Measurements from ENCODE around the gene IL1F10.

Gene IL1F10, protein sequence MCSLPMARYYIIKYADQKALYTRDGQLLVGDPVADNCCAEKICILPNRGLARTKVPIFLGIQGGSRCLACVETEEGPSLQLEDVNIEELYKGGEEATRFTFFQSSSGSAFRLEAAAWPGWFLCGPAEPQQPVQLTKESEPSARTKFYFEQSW

GRCh38 chr2:113067681-113068080 lies at the start of gene IL1F10:
Gene IL1F10 (plus strand): TSS chr2:113067970. CDS start chr2:113072739, 4,769 bp downstream.
- DNase-seq: no peak

DNA sequence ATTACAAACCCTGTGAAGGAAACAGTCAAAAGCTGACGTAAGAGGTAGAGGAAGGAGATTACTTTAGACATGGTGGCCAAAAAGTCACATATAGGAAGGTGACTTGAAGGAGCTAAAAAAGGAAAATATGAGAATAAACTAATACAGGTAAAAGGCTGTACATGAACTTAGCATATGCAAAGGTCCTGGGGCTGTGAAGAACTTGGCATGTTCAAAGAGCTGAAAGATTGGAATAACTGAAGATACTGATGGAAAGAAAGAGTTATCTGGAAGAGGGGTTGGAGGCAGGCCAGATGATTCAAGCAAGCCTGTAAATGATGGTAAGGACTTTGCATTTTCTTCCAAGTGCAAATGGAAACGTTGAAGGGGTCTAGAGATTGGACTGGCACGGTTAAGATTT lies 49.3 kb upstream of the IL1F10 start:
- no peak for DNase-seq

- no peak for DNase-seq
Measured at GRCh38 chr2:113021312-113021711, 46.5 kb upstream of the IL1F10 start.

DNA sequence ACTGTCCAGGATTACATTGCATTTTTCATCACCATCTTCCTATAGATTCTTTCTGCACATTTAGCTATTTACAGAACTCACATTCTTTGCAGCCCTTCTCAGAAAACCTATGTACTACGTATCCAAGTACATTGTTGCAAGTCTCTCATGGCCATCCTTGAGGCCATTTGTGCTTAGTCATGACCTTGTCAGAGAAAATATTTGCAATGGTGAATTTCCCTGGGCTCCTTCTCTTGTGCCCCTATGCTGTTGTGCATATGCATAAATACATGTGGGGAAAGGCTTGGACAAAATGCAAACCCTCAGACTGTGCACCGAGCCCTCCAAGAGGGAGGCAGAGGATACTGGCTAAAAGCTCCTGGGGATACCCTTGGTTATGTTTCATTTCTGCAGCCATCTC lies 43.0 kb upstream of the IL1F10 start:
- DNase-seq: no peak

DNA sequence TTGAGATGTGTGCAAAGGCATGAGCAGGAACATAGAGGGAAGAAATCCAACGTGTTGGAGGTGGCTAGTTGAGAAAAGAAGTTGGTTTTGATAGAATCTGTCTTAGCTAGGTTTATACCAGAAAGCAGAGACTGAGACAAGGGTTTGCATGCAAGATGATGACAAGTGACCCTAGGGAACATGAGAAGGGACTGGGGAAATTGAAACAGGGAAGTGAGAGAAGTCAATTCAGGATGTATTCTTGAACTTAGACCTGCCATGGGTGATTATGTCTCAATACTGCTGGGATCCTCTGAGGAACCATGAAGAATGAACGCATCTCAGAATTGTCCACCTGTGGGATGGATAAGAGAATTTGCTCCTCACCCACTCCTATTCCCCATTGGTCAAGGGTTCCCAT lies 42.0 kb upstream of the IL1F10 start:
- DNase-seq: no peak

GRCh38 chr2:113027691-113028090 lies 40.1 kb upstream of the IL1F10 start:
- no peak for DNase-seq

GRCh38 chr2:113028112-113028511 lies 39.7 kb upstream of the IL1F10 start:
- DNase-seq: no peak

DNA sequence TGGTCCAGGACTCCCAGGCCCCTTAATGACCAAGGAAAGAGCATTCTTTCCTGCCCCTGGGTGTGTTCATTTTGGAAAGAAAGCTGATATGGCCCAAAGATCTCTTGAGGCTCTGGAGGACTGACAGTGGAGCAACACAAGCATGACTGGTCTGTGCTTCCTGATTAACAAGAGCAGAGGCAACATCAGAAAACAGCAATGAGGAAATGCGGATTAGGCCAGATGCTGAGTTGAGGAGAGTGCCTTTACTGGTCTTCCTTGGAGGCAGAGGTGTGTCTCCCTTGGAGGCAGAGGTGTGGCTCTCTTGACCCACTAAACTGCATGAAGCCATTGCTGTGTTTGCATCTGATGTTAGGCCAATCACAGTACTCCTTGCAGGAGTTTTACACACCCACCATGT lies 35.0 kb upstream of the IL1F10 start:
- no peak for DNase-seq

DNA sequence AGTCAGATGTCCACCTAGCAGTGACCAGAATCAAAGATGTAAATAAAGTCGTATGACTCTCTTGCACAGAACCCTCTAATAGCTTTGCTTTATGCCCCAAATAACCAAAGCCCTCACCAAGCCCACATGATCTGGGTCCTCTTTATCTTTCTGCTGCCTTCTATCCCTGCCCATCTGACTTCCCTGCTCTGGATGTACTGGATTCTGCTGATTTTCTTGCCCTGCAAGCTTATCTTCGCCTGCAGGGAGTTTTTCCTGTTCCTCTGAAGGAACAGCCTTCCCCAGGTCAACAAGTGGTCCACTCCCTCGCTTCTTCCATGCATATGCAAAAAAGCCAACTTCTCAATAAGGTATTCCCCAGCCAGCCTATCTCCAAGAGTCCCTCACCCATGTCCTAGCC lies 33.8 kb upstream of the IL1F10 start:
- DNase-seq: no peak

DNA sequence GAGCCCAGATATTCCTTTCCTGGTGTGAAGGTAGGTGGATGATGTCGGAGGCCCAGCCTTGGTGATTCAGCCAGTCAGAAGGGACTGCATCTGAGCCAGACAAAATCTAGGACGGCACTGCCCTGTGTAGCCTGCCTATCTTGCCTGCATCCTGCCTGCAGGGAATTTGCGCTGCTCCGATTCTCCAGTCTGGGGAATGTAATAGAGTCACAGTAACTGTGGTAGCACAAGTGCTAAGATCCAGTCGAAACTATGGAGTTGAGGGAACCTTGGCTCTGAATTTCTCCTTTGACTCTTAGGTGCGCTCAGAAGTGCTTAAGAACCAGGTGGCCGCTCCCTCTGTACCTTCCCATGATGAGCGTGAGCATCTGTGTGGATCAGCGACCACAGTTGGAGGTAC lies 31.0 kb upstream of the IL1F10 start:
- no peak for DNase-seq

DNA sequence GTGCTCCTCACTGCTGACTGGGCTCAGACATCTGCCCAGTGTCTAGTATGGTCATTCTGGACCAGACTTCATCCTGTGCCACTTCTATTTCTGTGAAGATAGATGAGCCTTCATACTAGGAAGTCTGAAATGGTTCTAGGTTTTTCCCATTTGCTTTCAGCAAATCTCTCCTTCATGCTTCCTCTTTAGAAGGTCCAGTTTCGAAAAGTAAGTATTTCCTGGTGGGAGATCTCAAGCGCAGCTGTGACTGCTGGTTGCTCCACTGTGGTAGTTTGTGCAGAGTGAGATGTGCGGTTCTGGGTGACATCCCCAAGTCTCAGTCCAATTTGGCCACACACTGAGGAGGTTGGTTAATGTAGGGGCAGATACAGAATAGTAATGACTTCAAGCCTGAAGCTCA lies 29.5 kb upstream of the IL1F10 start:
- DNase-seq: no peak

GRCh38 chr2:113039158-113039557 lies 28.6 kb upstream of the IL1F10 start:
- DNase-seq: no peak

GRCh38 chr2:113039719-113040118 lies 28.1 kb upstream of the IL1F10 start:
- no peak for DNase-seq

DNA sequence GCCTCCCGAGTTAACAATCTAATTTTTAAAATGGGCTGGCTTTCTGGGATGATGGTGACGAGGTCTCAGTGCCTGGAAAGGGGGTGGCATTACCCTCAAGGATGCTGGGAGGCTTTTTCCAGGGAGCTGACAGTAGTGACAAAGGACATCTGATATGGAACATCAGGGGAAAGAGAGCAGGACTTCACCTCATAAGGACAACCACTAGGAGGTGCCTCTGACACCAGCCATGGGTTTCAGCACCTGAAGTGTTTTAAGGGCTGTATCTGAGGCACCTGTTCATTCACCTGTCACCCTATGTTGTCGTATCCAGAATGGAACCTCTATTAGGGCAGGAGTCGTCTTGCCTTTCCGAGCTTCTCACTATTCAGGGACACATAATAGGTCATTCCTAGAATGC lies 25.9 kb upstream of the IL1F10 start:
- no peak for DNase-seq

DNA sequence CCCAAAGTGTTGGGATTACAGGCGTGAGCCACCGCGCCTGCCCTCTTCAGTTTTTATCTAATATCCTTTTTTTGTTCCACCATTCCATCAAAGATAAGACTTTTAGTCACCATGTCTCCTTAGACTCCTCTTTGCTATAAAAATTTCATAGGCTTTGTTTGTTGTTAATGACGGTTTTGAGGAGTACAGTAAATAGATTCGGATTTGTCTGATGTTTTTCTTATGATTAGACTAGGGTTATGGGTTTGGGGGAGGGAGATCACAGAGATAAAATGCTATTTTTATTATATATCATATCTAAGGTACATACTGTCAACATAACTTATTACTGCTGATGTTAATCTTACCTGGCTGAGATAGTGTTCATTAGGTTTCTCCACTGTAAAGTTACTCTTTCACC lies 21.3 kb upstream of the IL1F10 start:
- DNase-seq: no peak

DNA sequence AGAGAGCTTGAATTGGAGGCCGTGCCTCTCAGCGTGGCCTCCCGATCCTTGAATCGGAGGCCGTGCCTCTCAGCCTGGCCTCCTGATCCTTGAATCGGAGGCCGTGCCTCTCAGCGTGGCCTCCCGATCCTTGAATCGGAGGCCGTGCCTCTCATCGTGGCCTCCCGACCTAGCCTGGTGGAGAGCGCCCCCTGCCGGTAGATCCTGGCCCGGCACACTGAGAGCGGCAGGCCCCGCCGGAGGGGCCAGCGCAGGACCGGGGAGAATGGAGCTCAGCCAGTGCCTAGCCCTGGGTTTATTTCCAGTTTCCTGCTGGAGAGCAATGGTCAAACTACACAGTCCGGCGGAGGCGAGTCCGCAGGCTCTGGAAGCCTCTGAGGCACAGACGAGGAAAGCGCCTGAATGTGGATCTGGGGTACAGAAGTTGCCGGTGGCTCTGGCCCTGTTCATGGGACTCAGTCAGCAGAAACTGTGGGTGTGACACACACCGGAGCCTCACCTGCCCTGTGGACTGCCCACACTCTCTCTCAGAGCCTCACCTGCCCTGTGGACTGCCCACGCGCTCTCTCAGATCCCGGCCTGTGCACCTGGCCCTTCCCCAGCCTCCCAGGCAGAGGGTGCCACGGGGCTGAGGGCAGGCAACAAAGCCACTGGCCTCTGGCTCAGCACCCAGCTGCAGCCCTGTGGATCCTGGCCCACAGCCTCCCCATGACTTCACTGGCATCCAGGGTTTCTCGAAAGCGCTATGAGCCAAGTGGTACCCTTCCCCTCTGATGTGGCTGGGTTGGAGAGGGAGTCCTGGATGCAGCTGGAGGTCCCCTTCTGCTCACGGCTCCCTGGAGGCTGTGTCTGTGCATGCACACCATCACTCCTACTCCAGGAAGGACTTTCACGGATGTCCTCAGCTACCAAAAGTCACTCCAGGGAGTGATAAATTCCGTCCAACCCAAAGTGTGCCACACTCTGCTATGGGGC lies 16.6 kb upstream of the IL1F10 start:
- DNase-seq: no peak

- DNase-seq: no peak
Measured at GRCh38 chr2:113052396-113052917, 15.3 kb upstream of the IL1F10 start, which contains the start of gene IL36B. Gene IL36B (minus strand): TSS chr2:113052867.

GRCh38 chr2:113053666-113054065 lies 14.1 kb upstream of the IL1F10 start:
- DNase-seq: no peak

GRCh38 chr2:113054066-113054465 lies 13.7 kb upstream of the IL1F10 start:
- DNase-seq: no peak

- DNase-seq: no peak
Measured at GRCh38 chr2:113056521-113056920, 11.2 kb upstream of the IL1F10 start.

GRCh38 chr2:113057117-113057516 lies 10.7 kb upstream of the IL1F10 start:
- DNase-seq: no peak

- DNase-seq: no peak
Measured at GRCh38 chr2:113058411-113058994, 9.3 kb upstream of the IL1F10 start.

All from SHP77 (cell line).